Prostate gland (tissue), 2 donors: ENCODE results near the gene MBNL2.

ENCODE experiments used
- POLR2A ChIP-seq: fragments of 450-650 bp; IDR thresholded peaks from one replicate; pipeline ENCODE4 v1.6.1; 2016; ENCODE audit warnings: antibody characterized with exemption, mild to moderate bottlenecking
- POLR2AphosphoS5 ChIP-seq: sonication (generic); formaldehyde crosslinking; IDR thresholded peaks from one replicate; pipeline ENCODE4 v1.6.1; 2017; ENCODE audit warnings: antibody characterized with exemption
- TF ChIP-seq, protein P1 (sequence below), 4 experiments: fragments of 200-600 bp in 2 of 4; fragments of 450-650 bp in 2 of 4; sonication (generic) in 2 of 4; IDR thresholded peaks; 1 replicate in 3 of 4; 2 replicates in 1 of 4; pipeline ENCODE4 v1.5.1; 2016 to 2019; ENCODE audit warnings: antibody characterized with exemption in 4 of 4, mild to moderate bottlenecking in 2 of 4, moderate library complexity in 2 of 4

DNA sequence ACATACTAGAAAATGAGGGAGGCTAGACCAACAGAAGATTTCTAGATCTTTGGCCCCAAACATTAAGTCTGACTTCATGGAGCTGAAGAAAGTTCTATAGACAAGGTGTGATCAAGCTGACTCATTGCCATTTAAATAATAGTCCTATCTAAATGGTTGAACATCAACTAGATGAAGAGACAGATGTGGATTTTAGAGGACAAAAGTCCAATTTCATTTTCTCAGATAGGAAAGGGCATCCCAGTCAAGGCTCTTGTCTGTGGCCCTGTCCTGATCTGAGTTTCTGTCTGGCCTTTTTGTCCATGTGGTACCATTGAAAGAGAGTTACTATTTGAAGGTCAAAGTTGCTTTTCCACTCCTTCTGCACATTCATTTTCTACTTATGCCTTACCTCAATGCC is 74.6 kb downstream of the MBNL2 start:
- TF ChIP-seq, protein P1, sequence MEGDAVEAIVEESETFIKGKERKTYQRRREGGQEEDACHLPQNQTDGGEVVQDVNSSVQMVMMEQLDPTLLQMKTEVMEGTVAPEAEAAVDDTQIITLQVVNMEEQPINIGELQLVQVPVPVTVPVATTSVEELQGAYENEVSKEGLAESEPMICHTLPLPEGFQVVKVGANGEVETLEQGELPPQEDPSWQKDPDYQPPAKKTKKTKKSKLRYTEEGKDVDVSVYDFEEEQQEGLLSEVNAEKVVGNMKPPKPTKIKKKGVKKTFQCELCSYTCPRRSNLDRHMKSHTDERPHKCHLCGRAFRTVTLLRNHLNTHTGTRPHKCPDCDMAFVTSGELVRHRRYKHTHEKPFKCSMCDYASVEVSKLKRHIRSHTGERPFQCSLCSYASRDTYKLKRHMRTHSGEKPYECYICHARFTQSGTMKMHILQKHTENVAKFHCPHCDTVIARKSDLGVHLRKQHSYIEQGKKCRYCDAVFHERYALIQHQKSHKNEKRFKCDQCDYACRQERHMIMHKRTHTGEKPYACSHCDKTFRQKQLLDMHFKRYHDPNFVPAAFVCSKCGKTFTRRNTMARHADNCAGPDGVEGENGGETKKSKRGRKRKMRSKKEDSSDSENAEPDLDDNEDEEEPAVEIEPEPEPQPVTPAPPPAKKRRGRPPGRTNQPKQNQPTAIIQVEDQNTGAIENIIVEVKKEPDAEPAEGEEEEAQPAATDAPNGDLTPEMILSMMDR (IDR thresholded peaks at IDR 0.05) = no peak
- TF ChIP-seq POLR2AphosphoS5 (no peak), POLR2A (no peak)
